ENCODE measurements around the gene VAV3. TPM values are rescaled to one million over a fixed set of nuclear protein-coding genes. Genes with fewer than 3 reads are reported as not detected.

Gene VAV3
- polyA plus RNA-seq, 1 of the 3 experiments (the other 2 are of a cell fraction) = not detected

DNA sequence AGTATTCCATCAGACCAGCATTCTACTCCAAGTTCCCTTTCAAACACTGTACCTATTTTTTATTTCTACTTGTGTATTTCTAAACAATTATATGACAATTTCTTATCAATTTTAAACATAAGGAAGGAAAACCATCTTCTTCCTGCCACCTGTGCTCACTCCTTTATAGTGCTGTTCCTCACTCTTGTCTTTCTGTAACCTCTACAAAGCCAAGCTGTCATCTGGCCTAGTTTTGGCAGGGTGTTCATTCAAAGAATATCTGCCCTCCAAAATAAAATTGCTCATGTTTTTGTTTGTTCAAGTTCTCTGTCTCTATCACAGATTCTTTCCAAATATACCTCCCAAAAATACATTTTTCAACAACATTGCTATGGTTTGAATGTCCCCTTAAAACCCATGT, 360.2 kb downstream of the VAV3 start (continued):
- TF ChIP-seq REST (IDR thresholded peaks at IDR 0.05; ENCODE audit: low read depth, low read length) (no peak), RXRA (IDR thresholded peaks at IDR 0.05; ENCODE audit: borderline replicate concordance, low read depth) (no peak), NFIC (IDR thresholded peaks at IDR 0.05; ENCODE audit: borderline replicate concordance) (no peak), GABPA (IDR thresholded peaks at IDR 0.05; ENCODE audit: low read depth) (no peak), POLR2AphosphoS5 (IDR thresholded peaks at IDR 0.05; ENCODE audit: low read depth, low read length) (no peak), EZH2phosphoT487 (IDR thresholded peaks at IDR 0.05; ENCODE audit: borderline replicate concordance, low read depth) (no peak), YY1 (IDR thresholded peaks at IDR 0.05; ENCODE audit: low read depth) (no peak), NRF1 (IDR thresholded peaks at IDR 0.05; ENCODE audit: low read depth, low read length) (no peak), TCF12 (IDR thresholded peaks at IDR 0.05) (no peak)
- TF ChIP-seq, protein P1, sequence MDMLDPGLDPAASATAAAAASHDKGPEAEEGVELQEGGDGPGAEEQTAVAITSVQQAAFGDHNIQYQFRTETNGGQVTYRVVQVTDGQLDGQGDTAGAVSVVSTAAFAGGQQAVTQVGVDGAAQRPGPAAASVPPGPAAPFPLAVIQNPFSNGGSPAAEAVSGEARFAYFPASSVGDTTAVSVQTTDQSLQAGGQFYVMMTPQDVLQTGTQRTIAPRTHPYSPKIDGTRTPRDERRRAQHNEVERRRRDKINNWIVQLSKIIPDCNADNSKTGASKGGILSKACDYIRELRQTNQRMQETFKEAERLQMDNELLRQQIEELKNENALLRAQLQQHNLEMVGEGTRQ (IDR thresholded peaks at IDR 0.05; ENCODE audit: borderline replicate concordance, low read depth, low read length) = no peak

DNA sequence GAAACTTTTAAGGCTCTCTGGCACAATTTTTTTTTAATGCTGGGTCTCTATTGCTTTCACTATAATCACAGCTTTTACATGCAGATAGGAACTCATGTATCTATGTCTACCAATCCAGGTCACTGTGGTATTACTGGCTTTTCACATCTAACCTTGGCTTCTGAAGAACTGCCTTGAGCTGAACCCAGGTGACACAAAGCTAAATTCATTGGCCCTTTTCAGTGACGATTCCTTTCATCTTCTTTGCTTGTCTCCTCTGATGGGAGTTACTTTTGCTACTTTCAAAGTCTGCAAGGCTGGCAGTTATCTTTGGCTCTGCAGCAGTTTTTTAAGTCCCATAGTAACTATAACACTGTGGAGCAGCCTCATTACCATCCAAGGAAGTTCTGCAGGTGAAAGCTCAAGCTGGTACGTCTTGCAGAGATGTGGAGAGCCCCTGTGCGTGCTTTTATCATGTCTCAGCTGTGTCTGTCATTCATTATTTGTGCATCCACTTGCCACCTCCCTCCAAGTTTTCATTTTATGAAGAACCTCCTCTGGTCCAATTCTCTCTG, 364.3 kb downstream of the VAV3 start:
- no peak for TF ChIP-seq TCF12 (IDR thresholded peaks at IDR 0.05)
- TF ChIP-seq CHD2 (IDR thresholded peaks at IDR 0.05; ENCODE audit: low read length, partially characterized antibody) = no peak
- TF ChIP-seq, protein P2, sequence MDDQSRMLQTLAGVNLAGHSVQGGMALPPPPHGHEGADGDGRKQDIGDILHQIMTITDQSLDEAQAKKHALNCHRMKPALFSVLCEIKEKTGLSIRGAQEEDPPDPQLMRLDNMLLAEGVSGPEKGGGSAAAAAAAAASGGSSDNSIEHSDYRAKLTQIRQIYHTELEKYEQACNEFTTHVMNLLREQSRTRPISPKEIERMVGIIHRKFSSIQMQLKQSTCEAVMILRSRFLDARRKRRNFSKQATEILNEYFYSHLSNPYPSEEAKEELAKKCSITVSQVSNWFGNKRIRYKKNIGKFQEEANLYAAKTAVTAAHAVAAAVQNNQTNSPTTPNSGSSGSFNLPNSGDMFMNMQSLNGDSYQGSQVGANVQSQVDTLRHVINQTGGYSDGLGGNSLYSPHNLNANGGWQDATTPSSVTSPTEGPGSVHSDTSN (IDR thresholded peaks at IDR 0.05) = no peak
- TF ChIP-seq EP300 (IDR thresholded peaks at IDR 0.05; ENCODE audit: borderline replicate concordance in 1 of 2, low read depth in 1 of 2, low read length in 1 of 2) = no peak
- no peak for TF ChIP-seq TAF1 (IDR thresholded peaks at IDR 0.05; ENCODE audit: borderline replicate concordance, low read depth, low read length)
- TF ChIP-seq POLR2AphosphoS5 (IDR thresholded peaks at IDR 0.05; ENCODE audit: low read depth, low read length) = no peak
- no peak for TF ChIP-seq NFIC (IDR thresholded peaks at IDR 0.05; ENCODE audit: borderline replicate concordance)
- no peak for TF ChIP-seq SIN3A (IDR thresholded peaks at IDR 0.05; ENCODE audit: borderline replicate concordance, low read depth, low read length)
- TF ChIP-seq SMC3 (IDR thresholded peaks at IDR 0.05; ENCODE audit: low read depth, low read length) = no peak
- TF ChIP-seq MXI1 (IDR thresholded peaks at IDR 0.05; ENCODE audit: low read depth, low read length) = no peak
- no peak for TF ChIP-seq TEAD4 (IDR thresholded peaks at IDR 0.05; ENCODE audit: borderline replicate concordance, insufficient read depth)
- TF ChIP-seq, protein P3, sequence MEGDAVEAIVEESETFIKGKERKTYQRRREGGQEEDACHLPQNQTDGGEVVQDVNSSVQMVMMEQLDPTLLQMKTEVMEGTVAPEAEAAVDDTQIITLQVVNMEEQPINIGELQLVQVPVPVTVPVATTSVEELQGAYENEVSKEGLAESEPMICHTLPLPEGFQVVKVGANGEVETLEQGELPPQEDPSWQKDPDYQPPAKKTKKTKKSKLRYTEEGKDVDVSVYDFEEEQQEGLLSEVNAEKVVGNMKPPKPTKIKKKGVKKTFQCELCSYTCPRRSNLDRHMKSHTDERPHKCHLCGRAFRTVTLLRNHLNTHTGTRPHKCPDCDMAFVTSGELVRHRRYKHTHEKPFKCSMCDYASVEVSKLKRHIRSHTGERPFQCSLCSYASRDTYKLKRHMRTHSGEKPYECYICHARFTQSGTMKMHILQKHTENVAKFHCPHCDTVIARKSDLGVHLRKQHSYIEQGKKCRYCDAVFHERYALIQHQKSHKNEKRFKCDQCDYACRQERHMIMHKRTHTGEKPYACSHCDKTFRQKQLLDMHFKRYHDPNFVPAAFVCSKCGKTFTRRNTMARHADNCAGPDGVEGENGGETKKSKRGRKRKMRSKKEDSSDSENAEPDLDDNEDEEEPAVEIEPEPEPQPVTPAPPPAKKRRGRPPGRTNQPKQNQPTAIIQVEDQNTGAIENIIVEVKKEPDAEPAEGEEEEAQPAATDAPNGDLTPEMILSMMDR (IDR thresholded peaks at IDR 0.05) = no peak
- no peak for TF ChIP-seq RXRA (IDR thresholded peaks at IDR 0.05; ENCODE audit: borderline replicate concordance, low read depth)
- no peak for TF ChIP-seq FOXJ3 (CRISPR knock-in tag; IDR thresholded peaks at IDR 0.05)
- TF ChIP-seq ELF1 (IDR thresholded peaks at IDR 0.05) = no peak
- no peak for TF ChIP-seq RFX5 (IDR thresholded peaks at IDR 0.05; ENCODE audit: low read length)
- TF ChIP-seq MEF2A (IDR thresholded peaks at IDR 0.05; ENCODE audit: borderline replicate concordance, low read depth) = no peak
- TF ChIP-seq JUND (IDR thresholded peaks at IDR 0.05) = no peak
- no peak for TF ChIP-seq RCOR1 (IDR thresholded peaks at IDR 0.05; ENCODE audit: low read length)
- POLR2A ChIA-PET = no interaction called here

More for the DNA sequence above, 364.3 kb downstream of the VAV3 start:
- CTCF ChIA-PET = interaction anchor here (0.7 kb wide), 1 partner anchor 525 kb away, joined by 3 read pairs; no protein-coding TSS in a partner anchor
- Histone ChIP-seq H3K9ac (no peak overlapping the region), H3K36me3 (replicated peaks in 1 of 2; ENCODE audit: control insufficient read depth in 1 of 2, insufficient read depth in 2 of 2, low read length in 1 of 2) (no peaks in the 10 kb centered on the region), H3K9me3 (no peaks in the 10 kb centered on the region), H3K79me2 (ENCODE audit: insufficient read depth) (no peaks in the 10 kb centered on the region), H3F3A (replicated peaks; ENCODE audit: insufficient read depth) (no peaks in the 10 kb centered on the region), H3K4me2 (no peak overlapping the region), H3K27ac (ENCODE audit: low read depth in 2 of 2, low read length in 1 of 2) (no peak overlapping the region), H3K4me3 (ENCODE audit: low read depth in 2 of 2, low read length in 1 of 2) (no peak overlapping the region), H2AFZ (ENCODE audit: low read depth) (no peak overlapping the region), H3K4me1 (ENCODE audit: control insufficient read depth in 1 of 2, insufficient read depth in 2 of 2, low read depth in 1 of 2, low read length in 1 of 2) (no peaks in the 10 kb centered on the region), H4K20me1 (ENCODE audit: insufficient read depth) (no peaks in the 10 kb centered on the region), H3K27me3 (ENCODE audit: insufficient read depth) (no peaks in the 10 kb centered on the region), H3K9me2 (no peaks in the 10 kb centered on the region)
- no peak for DNase-seq
- 34% methylated on average over 3 of the region's 3 CpGs for WGBS (ENCODE audit: low lambda C conversion rate)
